ENCODE measurements around the gene RNASE2. TPM values are rescaled to one million over a fixed set of nuclear protein-coding genes. Genes with fewer than 3 reads are reported as not detected.

Gene RNASE2
- total and polyA plus RNA-seq, 2 donors (not counting 3 experiments of a cell fraction or from before 2014, with no cell fraction given): not detected

DNA sequence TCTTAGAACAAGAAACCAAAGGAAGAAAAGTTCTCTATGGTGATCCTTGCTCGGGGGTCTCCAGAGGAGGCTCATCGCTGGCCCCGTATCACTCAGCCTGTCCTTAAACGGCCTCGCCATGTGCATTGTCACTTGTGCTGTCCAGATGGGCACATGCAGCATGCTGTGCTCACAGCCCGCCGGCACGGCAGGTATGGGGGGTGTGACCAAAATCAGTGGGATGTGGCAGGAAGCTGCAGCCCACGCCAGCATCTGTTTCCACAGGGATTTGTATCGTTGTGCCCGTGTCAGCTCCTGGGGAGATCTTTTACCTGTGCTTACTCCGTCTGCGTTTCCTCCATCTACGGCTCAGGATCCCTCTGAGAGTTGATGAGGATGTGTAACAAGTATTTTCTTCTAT is 41.2 kb downstream of the RNASE2 start:
- TF ChIP-seq GATA2 (IDR thresholded peaks at IDR 0.05; ENCODE audit: insufficient read depth, insufficient read length, low read depth, low read length) (no peak), FOS (IDR thresholded peaks at IDR 0.05; ENCODE audit: borderline replicate concordance, insufficient read depth, low read length) (no peak), POLR2A (IDR thresholded peaks at IDR 0.05; ENCODE audit: low read depth, low read length) (no peak)
- ChIA-PET CTCF (interaction anchor here (0.9 to 3.5 kb wide), 4 partner anchors 9 to 139 kb away, joined by 3 to 23 read pairs (median 10); no protein-coding TSS in a partner anchor), POLR2A (interaction anchor here (0.6 kb wide), 1 partner anchor 654 kb away, joined by 5 read pairs; no protein-coding TSS in a partner anchor)
- Histone ChIP-seq H3K27me3 (ENCODE audit: control insufficient read depth in 2 of 2, insufficient read depth in 2 of 2, low read length in 2 of 2) (no peaks in the 10 kb centered on the region), H3K4me3 (replicated peaks in 1 of 3; ENCODE audit: insufficient read depth in 1 of 3, low read depth in 1 of 3, low read length in 3 of 3) (no peak overlapping the region), H3K9me3 (replicated peaks; ENCODE audit: control insufficient read depth, insufficient read depth, low read length) (no peaks in the 10 kb centered on the region), H3K4me2 (ENCODE audit: insufficient read depth, low read length) (no peak overlapping the region), H2AFZ (ENCODE audit: low read depth, low read length) (no peak overlapping the region), H3K4me1 (ENCODE audit: control insufficient read depth, extremely low read depth, insufficient read depth, low read length) (no peaks in the 10 kb centered on the region), H3K9ac (replicated peaks; ENCODE audit: extremely low read depth, insufficient read depth, low read length) (no peak overlapping the region), H3K9me1 (replicated peaks; ENCODE audit: control insufficient read depth, extremely low read depth, insufficient read depth, low read length) (no peaks in the 10 kb centered on the region), H3K36me3 (ENCODE audit: control insufficient read depth in 2 of 2, extremely low read depth in 1 of 2, insufficient read depth in 2 of 2, low read length in 2 of 2) (peaks cover 15 to 17% of the 10 kb centered on the region in 2 experiments), H3K27ac (ENCODE audit: insufficient read depth, low read depth, low read length) (no peak overlapping the region), H3K79me2 (ENCODE audit: control insufficient read depth, insufficient read depth, low read length) (peaks cover 4% of the 10 kb centered on the region), H4K20me1 (replicated peaks; ENCODE audit: control insufficient read depth, extremely low read depth, insufficient read depth, low read length) (no peaks in the 10 kb centered on the region)
- FAIRE-seq: no peak
- BruUV-seq (replicated peaks): no TSS peak
- intact Hi-C loops (cut with micrococcal nuclease) (no loop called here), dilution Hi-C loops (cut with MboI; ENCODE audit: extremely low pct_ligation_motif_present, low sequenced_read_pairs) (no loop called here)
- DNase-seq (ENCODE audit: low read depth, low spot score): no peak

DNA sequence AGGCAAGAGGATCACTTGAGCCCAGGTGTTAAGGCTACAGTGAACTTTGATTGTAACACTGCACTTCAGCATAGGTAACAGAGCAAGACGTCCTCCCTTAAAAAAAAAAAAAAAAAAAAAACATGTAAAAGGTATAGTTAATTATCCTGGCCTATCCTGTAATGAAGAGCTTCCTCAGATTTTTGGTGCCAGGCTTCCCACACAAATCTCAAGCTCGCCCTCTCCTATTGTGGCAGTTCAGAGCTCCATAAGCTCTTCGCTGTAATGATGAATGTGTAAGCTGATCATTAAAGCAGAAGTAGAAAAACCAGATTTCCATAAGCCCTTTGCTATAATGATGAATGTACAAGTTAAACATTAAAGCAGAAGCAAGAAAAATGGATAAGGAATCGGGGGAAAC is 41.8 kb downstream of the RNASE2 start:
- dilution Hi-C loops (cut with MboI; ENCODE audit: extremely low pct_ligation_motif_present, low sequenced_read_pairs): no loop called here
- no TSS peak for BruUV-seq (replicated peaks)

More for the DNA sequence above, 41.8 kb downstream of the RNASE2 start:
- CTCF ChIA-PET: interaction anchor here (0.7 to 3.5 kb wide), 5 partner anchors 8 to 140 kb away, joined by 3 to 23 read pairs (median 9); no protein-coding TSS in a partner anchor
- Histone ChIP-seq H3K4me1 (ENCODE audit: control insufficient read depth, extremely low read depth, insufficient read depth, low read length) (no peaks in the 10 kb centered on the region), H3K4me3 (replicated peaks in 1 of 3; ENCODE audit: insufficient read depth in 1 of 3, low read depth in 1 of 3, low read length in 3 of 3) (no peak overlapping the region), H2AFZ (ENCODE audit: low read depth, low read length) (no peak overlapping the region), H3K9me3 (replicated peaks; ENCODE audit: control insufficient read depth, insufficient read depth, low read length) (no peaks in the 10 kb centered on the region), H3K36me3 (ENCODE audit: control insufficient read depth in 2 of 2, extremely low read depth in 1 of 2, insufficient read depth in 2 of 2, low read length in 2 of 2) (peaks cover 15 to 17% of the 10 kb centered on the region in 2 experiments), H3K9me1 (replicated peaks; ENCODE audit: control insufficient read depth, extremely low read depth, insufficient read depth, low read length) (no peaks in the 10 kb centered on the region), H3K27me3 (ENCODE audit: control insufficient read depth in 2 of 2, insufficient read depth in 2 of 2, low read length in 2 of 2) (no peaks in the 10 kb centered on the region), H4K20me1 (replicated peaks; ENCODE audit: control insufficient read depth, extremely low read depth, insufficient read depth, low read length) (no peaks in the 10 kb centered on the region), H3K9ac (replicated peaks; ENCODE audit: extremely low read depth, insufficient read depth, low read length) (no peak overlapping the region), H3K4me2 (ENCODE audit: insufficient read depth, low read length) (no peak overlapping the region), H3K79me2 (ENCODE audit: control insufficient read depth, insufficient read depth, low read length) (no peaks in the 10 kb centered on the region), H3K27ac (ENCODE audit: insufficient read depth, low read depth, low read length) (no peak overlapping the region)
- TF ChIP-seq, protein P1, sequence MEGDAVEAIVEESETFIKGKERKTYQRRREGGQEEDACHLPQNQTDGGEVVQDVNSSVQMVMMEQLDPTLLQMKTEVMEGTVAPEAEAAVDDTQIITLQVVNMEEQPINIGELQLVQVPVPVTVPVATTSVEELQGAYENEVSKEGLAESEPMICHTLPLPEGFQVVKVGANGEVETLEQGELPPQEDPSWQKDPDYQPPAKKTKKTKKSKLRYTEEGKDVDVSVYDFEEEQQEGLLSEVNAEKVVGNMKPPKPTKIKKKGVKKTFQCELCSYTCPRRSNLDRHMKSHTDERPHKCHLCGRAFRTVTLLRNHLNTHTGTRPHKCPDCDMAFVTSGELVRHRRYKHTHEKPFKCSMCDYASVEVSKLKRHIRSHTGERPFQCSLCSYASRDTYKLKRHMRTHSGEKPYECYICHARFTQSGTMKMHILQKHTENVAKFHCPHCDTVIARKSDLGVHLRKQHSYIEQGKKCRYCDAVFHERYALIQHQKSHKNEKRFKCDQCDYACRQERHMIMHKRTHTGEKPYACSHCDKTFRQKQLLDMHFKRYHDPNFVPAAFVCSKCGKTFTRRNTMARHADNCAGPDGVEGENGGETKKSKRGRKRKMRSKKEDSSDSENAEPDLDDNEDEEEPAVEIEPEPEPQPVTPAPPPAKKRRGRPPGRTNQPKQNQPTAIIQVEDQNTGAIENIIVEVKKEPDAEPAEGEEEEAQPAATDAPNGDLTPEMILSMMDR (IDR thresholded peaks at IDR 0.05; ENCODE audit: extremely low read depth in 1 of 2, insufficient read depth in 1 of 2, low read depth in 1 of 2, low read length in 2 of 2): no peak
- no peak for TF ChIP-seq POLR2AphosphoS5 (IDR thresholded peaks at IDR 0.05; ENCODE audit: insufficient read depth, low read depth, low read length)
- TF ChIP-seq JUN (IDR thresholded peaks at IDR 0.05; ENCODE audit: borderline replicate concordance, insufficient read depth, insufficient read length, low read depth): no peak
- TF ChIP-seq POLR2A (IDR thresholded peaks at IDR 0.05; ENCODE audit: low read depth, low read length): no peak
- TF ChIP-seq MAX (IDR thresholded peaks at IDR 0.05; ENCODE audit: insufficient read depth, insufficient read length): no peak
- TF ChIP-seq GATA2 (IDR thresholded peaks at IDR 0.05; ENCODE audit: insufficient read depth, insufficient read length, low read depth, low read length): no peak
- no peak for TF ChIP-seq MYC (IDR thresholded peaks at IDR 0.05; ENCODE audit: low read depth, low read length)
- TF ChIP-seq FOS (IDR thresholded peaks at IDR 0.05; ENCODE audit: borderline replicate concordance, insufficient read depth, low read length): no peak
- no peak for TF ChIP-seq EZH2 (IDR thresholded peaks at IDR 0.05; ENCODE audit: borderline replicate concordance, low read depth, low read length, severe bottlenecking)
- intact Hi-C loops (cut with micrococcal nuclease): no loop called here
- no peak for FAIRE-seq
- POLR2A ChIA-PET: interaction anchor here (0.6 kb wide), 1 partner anchor 654 kb away, joined by 5 read pairs; no protein-coding TSS in a partner anchor
- DNase-seq (ENCODE audit: low read depth, low spot score): no peak
